DMS53 (cell line): ENCODE measurements around the gene BCDIN3D.
"Not testable (repeated sequence)": the region's sequence is repeated elsewhere in the genome, so short reads cannot be mapped to it uniquely, and the experiment has no call there.

ENCODE experiments used
- DNase-seq: peaks from one replicate; lab custom pipeline; 2025; lab: John Stamatoyannopoulos, UW

BCDIN3D gene, protein sequence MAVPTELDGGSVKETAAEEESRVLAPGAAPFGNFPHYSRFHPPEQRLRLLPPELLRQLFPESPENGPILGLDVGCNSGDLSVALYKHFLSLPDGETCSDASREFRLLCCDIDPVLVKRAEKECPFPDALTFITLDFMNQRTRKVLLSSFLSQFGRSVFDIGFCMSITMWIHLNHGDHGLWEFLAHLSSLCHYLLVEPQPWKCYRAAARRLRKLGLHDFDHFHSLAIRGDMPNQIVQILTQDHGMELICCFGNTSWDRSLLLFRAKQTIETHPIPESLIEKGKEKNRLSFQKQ

DNA sequence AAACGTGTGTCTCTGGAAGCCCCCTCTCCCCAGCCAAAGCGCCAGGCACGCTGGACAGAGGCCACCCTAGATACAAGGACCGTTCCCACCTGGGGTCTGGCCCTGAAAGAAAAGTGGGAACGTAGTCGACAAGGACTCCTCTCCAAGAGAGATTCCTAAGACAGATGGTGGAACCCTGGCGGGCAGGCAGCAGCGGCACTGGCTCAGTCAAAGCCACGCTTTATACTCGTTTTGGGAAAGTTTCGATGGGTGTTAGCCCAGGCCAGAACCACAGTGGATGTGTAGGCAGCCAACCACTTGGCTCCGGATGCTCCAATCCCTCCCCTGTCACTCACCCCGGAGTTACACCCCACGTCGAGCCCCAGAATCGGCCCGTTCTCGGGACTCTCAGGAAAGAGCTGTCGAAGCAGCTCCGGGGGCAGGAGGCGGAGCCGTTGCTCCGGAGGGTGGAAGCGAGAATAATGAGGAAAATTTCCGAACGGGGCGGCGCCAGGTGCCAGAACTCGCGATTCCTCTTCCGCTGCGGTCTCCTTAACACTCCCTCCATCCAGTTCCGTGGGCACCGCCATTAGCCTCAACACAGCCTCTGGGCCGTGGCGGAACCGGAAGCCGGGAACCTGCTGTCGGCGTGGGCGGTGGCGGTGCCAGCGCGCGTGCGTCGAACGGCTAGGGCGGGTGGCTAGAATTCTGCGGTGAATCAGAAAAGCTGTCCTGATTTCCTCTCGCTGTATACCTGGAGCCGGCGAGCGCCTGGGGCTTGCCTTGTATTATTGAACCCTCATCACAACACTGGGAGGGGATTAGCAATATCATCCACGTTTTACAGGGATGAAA lies at the start of gene BCDIN3D:
Gene BCDIN3D (minus strand): TSS at position 588 of the 834 bp plus-strand sequence. CDS start 19 bp downstream, at position 569.
- DNase-seq: peak; percentile 97

DNA sequence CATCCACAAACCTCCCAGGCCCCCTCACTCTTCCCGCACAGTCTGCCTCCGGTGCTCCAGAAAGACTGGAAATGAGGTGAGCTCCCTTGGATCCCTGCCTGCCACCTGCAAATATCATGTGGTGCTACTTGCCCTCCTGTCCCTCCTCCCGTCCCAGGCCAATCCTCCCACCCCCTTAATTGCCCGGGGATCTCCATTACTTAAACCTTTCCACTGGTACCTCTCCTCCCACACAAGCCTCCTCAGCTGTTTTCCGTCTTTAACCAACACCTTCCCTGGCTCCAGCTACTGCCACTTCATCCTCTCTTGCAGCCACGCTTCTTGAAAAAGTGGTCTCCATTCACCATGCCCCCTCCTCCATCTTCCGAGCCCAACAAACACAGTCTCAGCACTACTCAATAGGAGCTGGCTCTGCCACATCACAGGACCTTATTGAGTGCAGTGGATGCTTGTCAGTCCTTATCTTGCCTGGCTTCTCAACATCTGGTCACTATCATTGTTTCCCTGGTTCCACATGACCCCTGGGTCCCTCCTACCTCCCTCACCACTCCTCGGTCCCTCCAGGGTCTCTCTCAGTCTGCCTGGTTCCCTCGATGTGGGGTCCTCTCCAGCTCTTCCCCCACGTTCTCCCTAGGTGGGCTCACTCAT lies 49.3 kb upstream of the BCDIN3D start:
- DNase-seq: no peak

DNA sequence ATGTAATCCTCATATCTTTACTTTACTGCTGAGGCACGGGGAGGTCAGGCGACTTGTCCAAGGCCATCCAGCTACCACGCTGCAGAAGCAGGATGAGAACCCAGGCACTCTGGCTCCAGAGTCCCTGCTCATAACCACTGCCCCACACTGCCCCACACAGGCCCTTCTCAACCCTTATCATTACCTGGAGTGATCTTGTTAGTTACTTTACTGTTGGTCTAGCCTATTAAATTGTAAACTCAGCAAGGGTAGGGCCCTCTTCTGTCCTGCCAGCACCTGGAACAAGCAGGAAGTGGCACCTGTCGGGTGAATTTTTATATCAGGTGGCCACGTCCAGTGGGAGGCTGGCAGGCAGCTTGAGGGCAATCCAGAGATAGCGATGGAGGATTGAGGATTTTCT lies 48.6 kb upstream of the BCDIN3D start:
- DNase-seq: no peak

DNA sequence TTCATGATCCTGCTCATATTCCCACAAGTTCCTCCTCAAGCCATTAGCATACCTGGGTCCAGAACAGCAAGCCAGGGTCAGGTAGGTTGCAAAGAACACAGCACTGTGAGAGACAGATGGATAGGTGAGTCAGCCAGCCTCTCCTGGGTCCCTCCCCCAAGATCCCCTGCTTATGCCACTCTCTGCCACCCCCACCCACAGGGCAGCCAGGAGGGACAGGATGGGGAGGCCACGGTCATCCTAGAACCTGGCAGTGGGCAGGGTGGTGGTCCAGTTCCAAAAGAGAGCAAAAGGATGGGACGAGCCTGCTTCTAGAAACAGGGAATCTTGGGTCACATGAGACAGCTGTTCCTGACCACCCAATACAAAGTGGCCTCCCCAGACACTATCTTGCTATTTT lies 48.1 kb upstream of the BCDIN3D start:
- DNase-seq: no peak

DNA sequence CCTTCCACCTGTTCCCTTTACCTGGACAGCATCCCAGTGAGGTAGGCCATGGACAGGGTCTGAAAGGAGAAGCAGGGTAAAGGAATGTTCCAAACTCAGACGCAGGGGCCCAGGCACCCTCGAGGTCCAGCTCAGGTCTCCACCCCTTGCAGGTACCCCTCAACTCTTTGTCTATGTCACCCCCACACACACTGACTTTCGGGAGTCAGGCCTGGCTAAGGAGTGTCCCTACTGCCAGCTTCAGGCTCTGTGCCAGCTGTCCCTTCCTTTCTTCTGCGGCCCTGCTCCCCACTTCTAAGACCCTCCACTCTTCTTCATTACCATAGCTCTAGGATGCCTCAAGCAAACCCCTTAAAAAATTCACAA lies 47.2 kb upstream of the BCDIN3D start:
- no peak for DNase-seq

DNA sequence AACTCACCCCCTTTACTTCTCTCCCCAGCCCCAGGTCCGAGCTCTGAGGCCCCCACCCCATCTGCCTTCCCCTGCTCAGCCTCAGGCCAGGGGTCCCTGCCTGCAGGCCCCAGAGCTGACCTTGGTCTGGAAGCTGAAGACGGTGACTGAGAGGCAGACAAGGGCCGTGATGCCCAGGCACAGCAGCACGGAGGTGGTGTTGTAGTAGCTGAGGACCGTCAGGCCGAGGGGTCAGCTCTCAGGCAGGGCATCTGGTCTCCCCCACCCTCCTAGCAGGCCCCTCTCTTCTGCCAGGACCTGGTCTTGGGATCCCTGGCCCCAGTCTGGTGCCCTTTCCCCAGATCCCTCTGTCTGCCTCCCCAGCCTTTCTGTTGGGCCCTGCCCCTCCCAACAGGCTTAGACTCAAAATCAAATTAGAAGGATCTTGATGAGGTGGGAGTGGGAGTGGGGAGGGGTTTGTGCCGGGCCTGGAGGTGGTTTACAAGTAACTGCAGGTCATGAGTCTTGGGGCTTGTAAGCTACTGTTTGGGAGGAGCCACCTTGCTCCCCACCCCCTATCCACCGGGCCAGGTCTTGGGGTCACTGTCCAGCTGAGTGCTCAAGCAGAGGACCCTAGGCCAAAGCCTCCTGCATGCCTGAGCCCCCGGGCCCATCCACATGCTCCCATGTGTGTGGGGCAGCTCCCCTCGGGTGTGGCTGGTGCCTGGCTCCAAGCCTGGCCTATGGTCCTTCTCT lies 46.6 kb upstream of the BCDIN3D start:
- no peak for DNase-seq

DNA sequence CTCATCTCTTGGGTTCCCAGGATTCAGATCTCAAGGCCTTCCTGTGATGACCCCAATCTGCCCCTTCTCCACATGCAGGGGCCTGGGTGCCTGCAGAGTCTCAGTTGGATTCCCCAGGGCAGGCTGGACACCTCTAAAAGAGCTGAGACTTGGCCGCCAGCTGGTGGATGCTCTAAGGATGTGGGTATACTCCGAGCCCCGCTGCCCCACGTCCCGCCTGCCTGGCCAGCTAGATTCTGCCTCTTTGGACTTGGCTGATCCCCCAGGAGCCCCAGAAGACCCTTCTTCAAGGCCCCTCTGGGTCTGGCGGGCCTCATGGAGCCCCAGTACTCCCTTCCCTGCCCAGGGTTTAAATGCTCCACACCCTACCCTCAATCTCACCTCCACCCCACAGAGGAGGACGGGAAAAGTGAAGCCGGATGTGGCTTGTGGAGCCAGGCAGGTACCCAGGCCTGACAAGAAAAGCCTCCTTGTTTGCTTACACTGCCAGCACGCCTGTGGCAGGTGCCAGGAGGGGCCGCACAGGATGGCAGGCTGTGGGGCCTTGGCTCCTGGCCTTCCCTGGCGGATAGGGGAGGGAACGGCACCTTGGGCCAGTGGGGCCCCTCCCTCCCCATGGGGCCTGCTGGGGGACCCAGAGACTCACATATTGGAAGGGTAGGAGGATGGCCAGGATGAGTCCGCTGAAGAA lies 45.7 kb upstream of the BCDIN3D start:
- DNase-seq: peak; percentile 66

DNA sequence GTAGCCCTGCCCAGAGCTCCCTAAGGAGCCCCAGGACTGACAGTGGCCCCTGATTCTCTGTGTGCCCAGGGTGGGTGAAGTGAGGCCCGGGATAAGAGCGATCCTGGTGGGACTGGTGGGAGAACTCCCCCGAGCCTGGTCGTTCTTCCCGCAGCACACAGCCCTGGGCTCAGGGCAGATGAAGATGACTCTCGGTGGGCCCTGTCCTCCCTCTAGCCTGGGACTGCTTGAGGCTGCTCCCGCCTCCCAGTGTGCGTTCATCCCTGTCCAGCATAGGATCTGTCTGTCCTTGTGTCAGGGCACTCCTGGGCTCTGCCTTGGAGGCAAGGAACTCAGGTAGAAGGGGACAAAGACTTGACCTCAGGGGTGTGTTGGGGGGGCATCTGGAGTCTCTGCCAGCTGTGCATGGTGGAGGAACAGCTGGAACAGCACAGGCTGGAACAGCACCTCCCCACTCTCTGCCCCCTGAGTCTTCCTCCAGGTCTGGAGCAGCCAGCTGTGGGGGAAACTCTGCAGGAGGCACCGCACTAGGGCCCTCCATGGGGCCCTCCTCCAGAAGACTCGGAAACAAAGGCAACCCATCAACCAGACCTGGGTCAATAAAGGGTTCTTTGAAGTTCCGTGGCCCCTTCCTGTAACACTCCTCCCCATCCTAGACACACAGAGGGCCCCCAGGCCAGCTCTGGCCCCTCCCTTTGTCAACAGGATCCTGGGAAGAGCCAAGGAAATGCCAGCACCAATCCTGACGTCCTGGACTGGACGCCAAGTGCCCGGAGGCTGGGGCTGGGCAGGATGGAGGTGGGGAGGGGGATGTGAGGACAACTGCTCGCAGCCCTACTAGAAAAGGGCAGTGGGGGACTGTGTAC lies 44.9 kb upstream of the BCDIN3D start:
- peak; percentile 44 for DNase-seq

DNA sequence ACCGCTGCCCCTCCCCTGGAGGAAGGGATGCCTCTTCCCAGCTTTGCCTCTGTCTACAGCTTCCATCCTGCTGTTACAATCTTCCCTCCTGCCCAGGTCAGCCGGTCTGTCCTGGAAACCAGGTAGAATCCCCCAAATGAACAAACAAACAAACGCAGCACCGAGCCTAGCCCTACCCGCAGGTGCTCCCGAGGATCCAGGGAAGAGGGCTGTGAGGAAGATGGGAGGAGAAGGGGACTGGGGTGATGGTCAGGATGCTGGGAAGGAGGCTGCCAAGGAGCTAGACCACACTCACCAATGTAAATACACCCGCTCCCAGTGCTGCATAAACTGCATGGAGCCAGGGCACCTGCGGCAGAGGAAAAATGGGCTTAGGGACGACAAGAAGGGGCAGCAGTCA lies 44.2 kb upstream of the BCDIN3D start:
- DNase-seq: no peak

DNA sequence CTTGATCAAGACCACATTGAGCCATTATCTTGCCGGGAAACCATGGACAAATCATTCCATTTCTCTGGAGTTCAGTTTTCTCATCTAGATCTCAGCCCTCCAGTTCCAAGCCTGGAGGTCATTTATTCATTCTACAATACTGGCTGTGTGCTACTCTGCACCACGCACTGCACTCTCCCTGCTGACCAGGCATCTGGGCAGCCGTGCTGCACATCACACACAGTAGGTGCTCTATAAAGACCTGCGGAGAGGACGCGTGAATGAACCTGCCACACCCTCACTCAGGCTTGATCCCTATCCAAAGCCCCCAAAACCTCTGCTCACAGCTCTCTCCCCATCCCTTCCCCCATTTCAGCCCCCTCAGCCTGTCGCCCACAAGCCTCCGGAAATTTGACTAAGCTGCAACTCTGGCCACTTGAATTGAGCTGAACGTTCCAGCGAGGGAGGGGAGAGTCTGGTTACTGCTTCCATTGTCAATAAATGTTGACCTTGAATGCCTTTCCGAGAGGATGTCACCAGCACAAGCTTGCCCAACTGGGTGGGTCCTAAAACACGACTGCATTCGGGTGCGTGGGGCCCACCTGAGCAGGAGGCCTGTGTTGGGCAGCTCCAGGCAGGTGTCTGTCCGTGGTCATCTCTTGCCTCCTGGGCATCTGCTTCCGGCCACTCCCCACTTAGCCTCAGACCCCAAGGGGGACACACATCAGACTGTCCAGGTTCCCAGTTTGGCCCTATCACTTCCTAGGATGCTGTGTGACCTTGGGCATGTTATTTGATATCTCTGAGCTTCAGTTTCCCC lies 43.0 kb upstream of the BCDIN3D start:
- DNase-seq: no peak

DNA sequence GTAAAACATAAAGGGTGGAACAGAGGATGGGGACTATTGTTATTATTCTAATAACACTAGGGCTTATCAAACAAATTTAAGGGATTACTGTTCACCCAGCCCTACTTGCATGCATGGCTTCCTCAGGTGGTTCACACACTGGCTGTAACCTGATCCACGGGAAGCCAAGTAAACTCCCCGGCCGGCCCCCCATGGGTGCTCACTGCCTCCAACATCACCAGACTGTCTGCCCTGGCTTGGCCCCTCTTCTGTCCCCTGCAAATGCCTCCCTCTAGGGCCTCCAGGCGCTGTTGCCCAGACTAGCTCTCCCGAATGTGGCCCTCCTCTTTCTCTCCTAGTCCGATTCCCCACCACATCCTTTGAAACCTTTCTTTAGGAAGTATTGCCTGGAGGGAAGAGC lies 42.2 kb upstream of the BCDIN3D start:
- DNase-seq: no peak

DNA sequence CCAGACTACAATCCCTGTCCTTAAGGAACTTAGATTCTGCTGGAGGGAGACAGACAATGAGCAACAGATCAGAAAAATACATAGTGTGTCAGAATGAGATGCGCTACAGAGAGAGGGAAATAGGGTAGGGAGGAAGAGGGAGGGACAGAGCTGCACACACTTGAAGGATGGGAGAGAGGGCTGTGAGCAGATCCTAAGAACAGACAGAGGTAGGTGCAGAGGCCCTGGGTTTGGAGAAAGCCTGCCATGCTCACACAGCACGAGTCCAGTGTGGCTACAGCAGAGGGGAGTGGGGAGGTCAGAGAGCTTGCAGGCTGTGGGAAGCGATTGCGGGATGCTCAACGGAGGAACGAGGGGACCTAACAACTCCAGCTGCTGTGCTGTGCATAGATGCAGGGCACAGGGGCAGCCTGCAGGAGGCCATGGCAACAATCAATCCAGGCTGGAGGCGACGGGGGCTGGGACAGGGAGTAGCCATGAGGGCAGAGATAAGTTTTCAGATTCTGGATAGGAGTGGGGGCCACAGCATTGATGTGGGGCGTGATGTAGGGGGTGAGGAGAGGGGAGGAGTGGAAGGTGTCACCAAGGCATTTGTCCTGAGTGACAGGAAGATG lies 40.1 kb upstream of the BCDIN3D start:
- DNase-seq: no peak

DNA sequence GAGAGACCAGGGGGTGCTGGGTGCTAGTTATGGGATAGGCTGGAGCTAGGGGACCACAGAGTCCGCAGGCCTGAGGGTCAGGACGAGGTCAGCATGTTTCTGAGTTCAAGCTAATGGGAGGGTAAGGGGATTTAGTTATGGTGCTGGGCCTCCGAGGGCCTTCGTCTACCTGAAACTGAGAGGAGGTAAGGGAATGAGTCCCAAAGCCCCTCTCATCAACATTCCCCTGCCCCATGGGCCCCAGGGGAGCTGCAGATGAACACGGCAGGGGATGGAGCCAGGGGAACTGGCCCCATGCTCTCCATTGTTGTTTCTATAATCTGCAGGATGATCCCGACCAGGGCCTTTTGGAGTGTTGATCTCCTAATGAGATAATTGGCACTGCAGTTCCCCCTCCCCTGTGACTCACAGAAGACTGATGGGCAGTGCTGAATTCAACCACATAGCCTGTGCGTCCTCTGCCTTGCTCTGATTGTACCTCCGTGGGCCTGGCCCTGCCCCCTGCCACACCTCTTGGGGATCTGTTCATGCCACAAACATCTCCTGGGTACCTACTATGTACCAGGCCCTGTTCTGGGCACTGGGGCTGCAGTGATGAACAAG lies 39.4 kb upstream of the BCDIN3D start:
- DNase-seq: no peak

DNA sequence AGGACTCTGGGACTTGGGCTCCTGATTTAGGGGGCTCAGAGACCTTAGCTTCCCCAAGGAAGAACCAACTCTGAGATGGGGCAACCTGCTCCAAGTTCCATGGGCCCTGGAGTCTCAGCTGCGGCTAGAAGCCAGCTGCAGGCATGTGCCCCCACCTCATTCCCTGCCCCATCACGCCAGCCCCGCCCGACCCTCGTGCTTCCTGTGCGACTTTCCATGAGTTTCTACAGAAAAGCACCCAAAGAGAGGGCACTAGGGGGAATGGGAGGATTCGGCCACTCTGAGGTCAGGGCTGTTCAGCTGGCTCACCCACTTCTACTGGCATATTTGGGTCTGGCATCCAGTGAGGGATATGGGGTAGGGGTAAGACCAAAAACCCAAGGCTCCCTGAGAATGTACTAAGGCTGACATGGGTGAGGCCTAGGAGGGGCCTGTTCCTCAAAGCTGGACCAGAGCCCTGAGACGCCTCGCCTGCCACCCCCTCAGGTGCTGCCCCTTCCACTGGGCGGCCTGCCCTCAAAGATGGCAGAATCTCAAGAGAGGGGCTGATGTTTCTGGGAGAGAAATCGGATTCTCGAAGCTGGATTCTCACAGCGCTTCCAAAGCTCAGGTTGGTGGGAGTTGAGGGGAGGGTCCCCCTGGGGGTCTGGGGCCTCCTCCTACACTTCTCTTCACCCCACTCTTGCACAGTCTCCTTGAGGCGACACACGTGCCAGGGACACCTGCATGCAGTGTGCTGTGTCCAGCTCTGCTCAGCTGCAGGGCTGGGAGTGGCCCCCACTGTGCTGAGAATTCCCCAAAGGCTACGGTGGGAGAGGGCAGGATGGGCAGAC lies 38.7 kb upstream of the BCDIN3D start:
- DNase-seq: no peak

DNA sequence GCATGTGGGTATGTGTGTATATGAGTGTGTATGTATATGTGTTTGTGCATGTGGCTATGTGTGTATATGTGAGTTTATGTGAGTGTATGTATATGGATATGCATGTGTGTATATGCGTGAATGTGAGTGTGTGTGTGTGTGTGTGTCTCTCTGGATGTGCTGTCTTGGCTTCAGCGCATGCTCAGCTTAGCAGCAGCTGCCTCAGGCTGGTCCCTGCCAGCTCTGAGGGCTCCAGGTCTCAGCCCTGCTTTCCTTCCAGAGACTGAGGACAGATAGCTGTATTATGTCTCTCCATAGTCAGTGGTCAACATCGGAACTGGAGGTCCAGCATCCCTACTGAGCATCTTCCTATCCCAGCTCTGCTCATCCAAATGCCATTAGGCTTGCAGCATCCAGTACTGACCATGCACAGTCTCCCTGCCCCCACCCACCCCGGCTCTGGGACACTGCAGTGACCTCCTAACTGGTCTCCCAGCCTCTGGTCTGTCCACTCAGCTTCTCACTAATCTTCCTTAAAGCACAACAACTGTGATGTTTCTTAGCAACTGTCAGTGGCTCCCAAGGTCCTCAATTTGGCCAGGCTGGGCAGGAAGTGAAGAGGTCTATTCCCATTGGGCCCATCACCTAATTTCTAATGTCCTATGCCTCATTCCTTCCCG lies 38.0 kb upstream of the BCDIN3D start:
- no peak for DNase-seq

DNA sequence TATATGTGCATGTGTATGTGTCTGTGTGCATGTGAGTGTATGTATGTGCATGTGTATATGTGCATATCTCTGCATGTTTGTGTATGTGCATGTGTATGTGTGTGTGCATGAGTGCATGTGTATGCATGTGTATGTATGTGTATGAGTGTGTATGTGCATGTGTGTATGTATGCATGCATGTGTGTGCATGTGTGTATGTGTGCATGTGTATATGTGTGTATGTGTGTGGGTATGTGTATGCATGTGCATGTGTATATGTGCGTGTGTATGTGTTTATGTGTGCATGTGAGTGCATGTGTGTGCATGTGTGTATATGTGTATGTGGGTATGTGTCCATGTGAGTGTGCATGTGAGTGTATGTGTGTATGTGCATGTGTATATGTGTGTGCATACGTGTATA lies 36.2 kb upstream of the BCDIN3D start:
- DNase-seq: not testable (repeated sequence)

DNA sequence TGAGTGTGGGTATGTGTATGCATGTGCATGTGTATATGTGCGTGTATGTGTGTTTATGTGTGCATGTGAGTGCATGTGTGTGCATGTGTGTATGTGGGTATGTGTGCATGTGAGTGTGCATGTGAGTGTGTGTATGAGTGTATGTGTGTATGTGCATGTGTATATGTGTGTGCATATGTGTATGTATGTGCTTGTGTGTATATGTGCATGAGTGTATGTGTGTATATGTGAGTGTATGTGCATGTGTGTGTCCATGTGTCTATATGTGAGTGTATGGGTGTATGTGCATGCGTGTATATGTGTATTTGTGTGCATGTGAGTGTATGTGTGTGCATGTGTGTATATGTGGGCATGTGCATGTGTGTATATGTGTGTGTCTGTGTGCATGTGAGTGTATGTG lies 35.1 kb upstream of the BCDIN3D start:
- DNase-seq: no peak

DNA sequence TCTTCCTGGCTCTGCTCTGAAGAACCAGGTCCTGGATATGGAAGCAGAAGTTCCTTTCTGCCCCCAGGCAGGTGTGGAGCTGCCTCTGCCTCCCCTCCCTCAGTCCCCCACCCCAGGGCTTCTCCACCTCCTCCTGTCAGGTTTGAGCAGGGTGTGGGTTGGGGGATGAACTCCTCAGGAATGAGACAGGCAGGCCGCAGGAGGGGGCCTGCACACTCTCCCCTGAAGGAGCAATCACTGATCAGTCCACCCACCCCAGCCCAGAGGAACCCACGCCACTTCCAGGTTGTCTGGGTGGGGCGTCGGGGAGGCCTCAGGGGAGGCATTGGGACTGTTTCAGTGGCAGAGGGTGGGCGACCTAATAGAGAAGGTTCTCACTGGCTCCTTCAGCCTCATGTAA lies 34.2 kb upstream of the BCDIN3D start:
- no peak for DNase-seq
